ENCODE measurements around the gene ETV6.

DNA sequence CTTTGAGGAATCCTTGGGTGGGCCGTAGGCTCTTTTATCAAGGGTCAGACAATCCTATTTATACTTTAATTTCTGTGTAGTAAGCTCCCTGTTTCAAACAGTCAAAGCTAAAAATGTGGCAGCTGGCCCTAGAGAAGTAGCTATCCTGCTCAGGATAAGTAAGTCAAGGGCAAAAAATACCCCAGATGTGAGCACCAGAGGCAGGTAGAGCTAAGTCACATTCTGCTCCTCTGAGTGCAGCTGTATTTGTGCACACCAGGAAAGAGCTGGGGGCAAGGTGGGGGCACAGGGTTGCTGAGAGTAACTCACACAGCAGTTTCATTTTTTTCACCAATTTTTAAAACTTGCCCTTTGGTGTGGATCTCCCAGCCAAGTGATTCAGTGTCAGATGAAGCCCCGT, 5.3 kb downstream of the ETV6 start:
- TF ChIP-seq, protein P1, sequence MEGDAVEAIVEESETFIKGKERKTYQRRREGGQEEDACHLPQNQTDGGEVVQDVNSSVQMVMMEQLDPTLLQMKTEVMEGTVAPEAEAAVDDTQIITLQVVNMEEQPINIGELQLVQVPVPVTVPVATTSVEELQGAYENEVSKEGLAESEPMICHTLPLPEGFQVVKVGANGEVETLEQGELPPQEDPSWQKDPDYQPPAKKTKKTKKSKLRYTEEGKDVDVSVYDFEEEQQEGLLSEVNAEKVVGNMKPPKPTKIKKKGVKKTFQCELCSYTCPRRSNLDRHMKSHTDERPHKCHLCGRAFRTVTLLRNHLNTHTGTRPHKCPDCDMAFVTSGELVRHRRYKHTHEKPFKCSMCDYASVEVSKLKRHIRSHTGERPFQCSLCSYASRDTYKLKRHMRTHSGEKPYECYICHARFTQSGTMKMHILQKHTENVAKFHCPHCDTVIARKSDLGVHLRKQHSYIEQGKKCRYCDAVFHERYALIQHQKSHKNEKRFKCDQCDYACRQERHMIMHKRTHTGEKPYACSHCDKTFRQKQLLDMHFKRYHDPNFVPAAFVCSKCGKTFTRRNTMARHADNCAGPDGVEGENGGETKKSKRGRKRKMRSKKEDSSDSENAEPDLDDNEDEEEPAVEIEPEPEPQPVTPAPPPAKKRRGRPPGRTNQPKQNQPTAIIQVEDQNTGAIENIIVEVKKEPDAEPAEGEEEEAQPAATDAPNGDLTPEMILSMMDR (optimal IDR thresholded peaks at IDR 0.05 in 1 of 3, IDR thresholded peaks at IDR 0.05 in 1 of 3, conservative IDR thresholded peaks at IDR 0.05 in 1 of 3; ENCODE audit: extremely low read depth in 1 of 3, insufficient read depth in 2 of 3, low read length in 3 of 3) = no peak
- no peak for TF ChIP-seq EZH2 (IDR thresholded peaks at IDR 0.05; ENCODE audit: low read length)
